Measurements from ENCODE around the gene TIMELESS. TPM values are rescaled to one million over a fixed set of nuclear protein-coding genes. Genes with fewer than 3 reads are reported as not detected.

TIMELESS gene
- total RNA-seq, 2 donors from 2014 or later, result 5.0 to 5.1 TPM

DNA sequence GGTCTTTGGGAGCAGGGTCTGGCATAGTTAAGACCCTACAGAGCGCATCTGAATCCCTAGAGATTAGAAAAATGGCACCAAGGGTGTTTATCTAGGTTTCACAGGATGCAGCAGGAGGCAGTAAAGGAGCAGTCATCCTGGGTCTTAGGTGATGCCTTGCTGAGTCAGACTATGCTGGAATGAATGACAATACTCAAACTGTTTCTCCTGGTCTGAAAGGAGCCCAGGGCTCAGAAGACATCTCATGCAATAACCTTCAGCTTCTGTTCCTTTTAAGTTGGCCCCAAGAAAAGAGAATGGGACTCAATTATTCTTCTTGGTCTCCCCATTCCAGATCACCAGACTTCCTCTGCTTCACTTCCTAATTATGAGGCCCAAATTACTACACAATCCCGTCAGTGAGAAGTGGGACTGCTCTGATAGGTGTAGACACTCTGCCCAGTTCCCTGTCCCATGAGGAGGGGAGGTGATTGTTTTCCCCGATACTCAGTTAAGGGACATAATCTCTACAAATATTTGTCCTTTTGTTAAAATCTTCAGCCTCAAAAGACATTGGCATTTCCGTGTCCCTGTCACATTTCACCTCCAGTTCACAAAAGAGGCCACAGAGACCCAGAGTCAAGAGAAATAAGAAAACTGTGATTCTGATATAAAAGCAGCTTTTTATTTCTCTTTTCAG lies 71.8 kb downstream of the TIMELESS start:
- ATAC-seq (no peak), DNase-seq (no peak)
- peaks cover 5% of the 10 kb centered on the region for H3K27me3 Mint-ChIP-seq
- H3K4me3 Mint-ChIP-seq, result no peak overlapping the region
- no peaks in the 10 kb centered on the region for H3K4me1 Mint-ChIP-seq
- no peaks in the 10 kb centered on the region for H3K9me3 ChIP-seq (ENCODE audit: control insufficient read depth, low read length, poor library complexity, severe bottlenecking)
- peaks cover 2% of the 10 kb centered on the region for H3K36me3 Mint-ChIP-seq (ENCODE audit: low read depth)
- H3K27ac Mint-ChIP-seq, result no peak overlapping the region

DNA sequence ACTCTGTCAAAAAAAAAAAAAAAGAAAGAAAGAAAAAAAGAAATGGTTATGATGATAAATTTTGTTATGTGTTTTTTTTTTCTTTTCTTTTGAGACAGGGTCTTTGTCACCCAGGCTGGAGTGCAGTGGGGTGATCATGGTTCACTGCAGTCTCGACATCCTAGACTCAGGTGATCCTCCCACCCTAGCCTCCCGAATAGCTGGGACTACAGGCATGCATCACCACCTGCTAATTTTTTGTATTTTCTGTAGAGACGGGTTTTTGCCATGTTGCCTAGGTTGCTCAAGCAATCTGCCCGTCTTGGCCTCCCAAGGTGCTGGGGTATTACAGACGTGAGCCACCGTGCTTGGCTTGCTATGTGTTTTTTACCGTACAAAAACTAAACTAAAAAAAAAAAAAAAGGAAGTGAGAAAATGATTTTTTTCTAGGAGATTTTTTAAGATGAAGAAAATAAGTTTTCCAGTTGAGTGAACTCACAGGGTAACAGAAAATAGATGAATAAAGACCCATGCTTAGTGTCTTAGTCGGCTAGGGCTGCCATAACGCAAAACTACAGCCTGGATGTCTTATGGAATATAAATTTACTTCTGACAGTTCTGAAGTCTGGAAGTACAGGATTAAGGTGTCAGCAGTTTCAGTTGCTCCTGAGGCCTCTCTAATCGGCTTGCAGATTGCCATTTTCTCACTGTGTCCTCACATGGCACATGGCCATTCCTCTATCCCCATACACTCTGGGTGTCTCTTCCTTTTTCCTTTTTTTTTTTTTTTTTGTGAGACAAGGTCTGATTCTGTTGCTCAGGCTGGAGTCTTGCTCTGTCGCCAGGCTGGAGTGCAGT lies 73.4 kb downstream of the TIMELESS start:
- no peak overlapping the region for H3K27ac Mint-ChIP-seq
- DNase-seq (no peak), ATAC-seq (peak; percentile 58)
- peaks cover 2% of the 10 kb centered on the region for H3K36me3 Mint-ChIP-seq (ENCODE audit: low read depth)
- H3K9me3 ChIP-seq (ENCODE audit: control insufficient read depth, low read length, poor library complexity, severe bottlenecking), result no peaks in the 10 kb centered on the region
- H3K4me3 Mint-ChIP-seq, result no peak overlapping the region
- H3K27me3 Mint-ChIP-seq, result peaks cover 2% of the 10 kb centered on the region
- H3K4me1 Mint-ChIP-seq, result no peaks in the 10 kb centered on the region

DNA sequence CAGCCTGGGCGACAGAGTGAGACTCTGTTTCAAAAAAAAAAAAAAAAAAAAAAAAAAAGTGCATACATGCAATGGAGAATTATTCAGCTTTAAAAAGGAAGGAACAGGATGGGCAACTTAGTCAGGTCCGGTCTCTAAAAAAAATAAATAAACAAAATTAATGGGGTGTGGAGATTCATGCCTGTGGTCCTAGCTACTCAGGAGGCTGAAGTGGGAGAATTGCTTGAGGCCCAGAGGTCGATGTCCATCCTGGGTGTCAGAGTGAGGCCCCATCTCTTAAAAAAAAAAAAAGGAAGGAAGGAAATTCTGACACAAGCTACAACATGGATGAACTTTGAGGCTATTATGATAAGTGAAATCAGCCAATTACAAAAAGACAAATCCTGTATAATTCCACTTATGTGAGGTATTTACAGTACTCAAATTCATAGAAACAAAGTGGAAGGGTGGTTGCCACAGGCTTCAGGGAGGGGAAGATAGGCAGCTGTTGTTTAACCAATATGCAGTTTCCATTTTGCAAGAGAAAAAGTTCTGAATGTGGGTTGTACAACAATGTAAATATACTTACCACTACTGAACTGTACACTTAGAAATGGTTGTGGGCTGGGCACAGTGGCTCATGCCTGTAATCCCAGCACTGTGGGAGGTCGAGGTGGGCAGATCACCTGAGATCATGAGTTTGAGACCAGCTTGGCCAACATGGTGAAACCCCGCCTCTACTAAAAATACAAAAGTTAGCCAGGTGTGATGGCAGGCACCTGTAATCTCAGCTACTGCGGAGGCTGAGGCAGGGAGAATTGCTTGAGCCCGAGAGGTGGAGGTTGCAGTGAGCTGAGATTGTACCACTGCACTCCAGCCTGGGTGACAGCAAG lies 74.3 kb downstream of the TIMELESS start:
- Mint-ChIP-seq H3K27ac (no peak overlapping the region), H3K36me3 (ENCODE audit: low read depth) (peaks cover 2% of the 10 kb centered on the region), H3K27me3 (no peaks in the 10 kb centered on the region), H3K4me3 (peak overlapping the region; percentile 7), H3K4me1 (no peaks in the 10 kb centered on the region)
- DNase-seq (no peak), ATAC-seq (no peak)
- no peaks in the 10 kb centered on the region for H3K9me3 ChIP-seq (ENCODE audit: control insufficient read depth, low read length, poor library complexity, severe bottlenecking)

DNA sequence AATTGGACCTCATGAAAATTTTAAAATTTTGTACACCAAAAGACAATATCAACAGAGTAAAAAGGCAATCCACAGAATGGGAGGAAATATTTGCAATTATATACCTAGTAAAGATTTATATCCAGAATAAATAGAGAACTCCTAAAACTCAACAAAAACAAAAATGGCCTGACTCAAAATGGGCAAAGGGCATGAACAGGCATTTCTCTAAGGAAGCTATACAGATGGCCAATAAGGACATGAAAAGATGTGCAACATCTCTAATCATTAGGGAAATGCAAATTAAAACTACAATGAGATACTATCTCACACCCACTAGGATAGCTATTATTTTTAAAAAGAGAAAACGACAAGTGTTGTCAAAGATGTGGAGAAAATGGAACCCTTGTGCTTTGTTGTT lies 75.7 kb downstream of the TIMELESS start:
- Mint-ChIP-seq H3K4me1 (no peaks in the 10 kb centered on the region), H3K4me3 (no peak overlapping the region), H3K27ac (no peak overlapping the region), H3K36me3 (ENCODE audit: low read depth) (peaks cover 2% of the 10 kb centered on the region), H3K27me3 (no peaks in the 10 kb centered on the region)
- no peak for DNase-seq
- no peaks in the 10 kb centered on the region for H3K9me3 ChIP-seq (ENCODE audit: control insufficient read depth, low read length, poor library complexity, severe bottlenecking)
- no peak for ATAC-seq

DNA sequence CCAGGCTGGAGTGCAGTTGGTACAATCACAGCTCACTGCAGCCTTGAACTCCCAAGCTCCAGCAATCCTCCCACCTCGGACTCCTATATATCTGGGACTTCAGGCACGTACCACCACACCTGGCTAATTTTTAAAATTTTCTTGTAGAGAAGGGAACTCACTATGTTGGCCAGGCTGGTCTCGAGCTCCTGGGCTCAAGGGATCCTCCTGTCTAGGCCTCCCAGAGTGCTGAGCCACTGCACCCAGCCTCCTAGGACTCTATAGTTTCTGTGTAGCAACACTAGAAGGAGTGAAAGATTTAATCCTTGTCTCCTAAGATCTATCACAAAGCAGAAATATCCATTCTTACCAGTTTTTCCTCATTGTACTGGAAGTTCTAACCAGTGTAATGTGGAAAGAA lies 82.3 kb downstream of the TIMELESS start:
- Mint-ChIP-seq H3K4me3 (no peak overlapping the region), H3K36me3 (ENCODE audit: low read depth) (no peaks in the 10 kb centered on the region)

More for the DNA sequence above, 82.3 kb downstream of the TIMELESS start:
- H3K27ac Mint-ChIP-seq, result no peak overlapping the region
- no peaks in the 10 kb centered on the region for H3K27me3 Mint-ChIP-seq
- ATAC-seq (no peak), DNase-seq (no peak)
- H3K4me1 Mint-ChIP-seq, result no peaks in the 10 kb centered on the region
- no peaks in the 10 kb centered on the region for H3K9me3 ChIP-seq (ENCODE audit: control insufficient read depth, low read length, poor library complexity, severe bottlenecking)

Other genes starting within 250 kb of the TIMELESS start
- 10 to 100 TPM; 35.5 to 37.4 TPM for gene RNF41, start 227.5 kb downstream of the TIMELESS start, total RNA-seq
- 10 to 100 TPM; 12.5 to 19.4 TPM for gene NABP2, start 225.1 kb downstream of the TIMELESS start, total RNA-seq
- not detected for gene SLC39A5, start 219.4 kb downstream of the TIMELESS start, total RNA-seq
- gene ANKRD52, start 191.0 kb downstream of the TIMELESS start, total RNA-seq, result 10 to 100 TPM; 30.8 to 33.4 TPM
- gene COQ10A, start 182.5 kb downstream of the TIMELESS start, total RNA-seq, result 10 to 100 TPM; 28.7 to 34.4 TPM
- gene CS, start 149.1 kb downstream of the TIMELESS start, total RNA-seq, result 100 to 1,000 TPM; 189 to 197 TPM
- 10 to 100 TPM; 47.4 to 53.4 TPM for gene CNPY2, start 133.4 kb downstream of the TIMELESS start, total RNA-seq
- 100 to 1,000 TPM in 1 of 2 donors, 10 to 100 TPM in 1; 81.1 to 108 TPM for gene PAN2, start 115.4 kb downstream of the TIMELESS start, total RNA-seq
- gene IL23A, start 110.5 kb downstream of the TIMELESS start, total RNA-seq, result 10 to 100 TPM; 44.9 to 49.8 TPM
- gene STAT2, start 89.3 kb downstream of the TIMELESS start, total RNA-seq, result 100 to 1,000 TPM; 116 to 145 TPM
- gene APOF, start 86.6 kb downstream of the TIMELESS start, total RNA-seq, result not detected
- gene MIP, start 5.2 kb upstream of the TIMELESS start, total RNA-seq, result not detected
- 1 to 10 TPM; 5.8 to 6.4 TPM for gene SPRYD4, start 19.2 kb upstream of the TIMELESS start, total RNA-seq
- 1 to 10 TPM; 1.9 to 2.8 TPM for gene GLS2, start 38.7 kb upstream of the TIMELESS start, total RNA-seq
- gene RBMS2, start 72.4 kb upstream of the TIMELESS start, total RNA-seq, result 1 to 10 TPM; 2.1 to 3.0 TPM
- gene BAZ2A, start 180.9 kb upstream of the TIMELESS start, total RNA-seq, result 100 to 1,000 TPM; 203 to 214 TPM
- 100 to 1,000 TPM; 297 to 299 TPM for gene ATP5F1B, start 196.6 kb upstream of the TIMELESS start, total RNA-seq
- 100 to 1,000 TPM; 124 to 127 TPM for gene PTGES3, start 238.9 kb upstream of the TIMELESS start, total RNA-seq